GM19099 (cell line): ENCODE data around the gene GALNT12.

Experiments used
- POLR2A ChIP-seq: IDR thresholded peaks from 3 replicates; pipeline ENCODE4 v1.6.1; 2011; ENCODE audit warnings: low read depth; ENCODE audit not compliant: insufficient read length; ENCODE audit errors: extremely low read depth

GALNT12 gene

GRCh38 chr9:98805506-98806272 is 1.8 kb upstream of the GALNT12 start:
- no peak for TF ChIP-seq POLR2A

- no peak for TF ChIP-seq POLR2A
Observed at GRCh38 chr9:98806394-98807035, 955 bp upstream of the GALNT12 start.

GRCh38 chr9:98807814-98808195 is 335 bp downstream of the GALNT12 start:
- TF ChIP-seq POLR2A, result no peak

GRCh38 chr9:98808411-98808815 is 943 bp downstream of the GALNT12 start:
- TF ChIP-seq POLR2A, result no peak

GRCh38 chr9:98808875-98809274 is 1.4 kb downstream of the GALNT12 start:
- no peak for TF ChIP-seq POLR2A

- no peak for TF ChIP-seq POLR2A
Observed at GRCh38 chr9:98809311-98810101, 2.0 kb downstream of the GALNT12 start.

- TF ChIP-seq POLR2A, result no peak
Observed at GRCh38 chr9:98810102-98810842, 2.8 kb downstream of the GALNT12 start.

GRCh38 chr9:98811051-98811650 is 3.7 kb downstream of the GALNT12 start:
- TF ChIP-seq POLR2A, result no peak

- no peak for TF ChIP-seq POLR2A
Observed at GRCh38 chr9:98815391-98815951, 8.0 kb downstream of the GALNT12 start.

GRCh38 chr9:98818764-98819163 is 11.3 kb downstream of the GALNT12 start:
- no peak for TF ChIP-seq POLR2A

- TF ChIP-seq POLR2A, result no peak
Observed at GRCh38 chr9:98819231-98819630, 11.8 kb downstream of the GALNT12 start.

GRCh38 chr9:98821831-98822230 is 14.4 kb downstream of the GALNT12 start:
- TF ChIP-seq POLR2A, result no peak

- no peak for TF ChIP-seq POLR2A
Observed at GRCh38 chr9:98822661-98823060, 15.2 kb downstream of the GALNT12 start.

- TF ChIP-seq POLR2A, result no peak
Observed at GRCh38 chr9:98823666-98824334, 16.3 kb downstream of the GALNT12 start.
